PC-3 (cell line): ENCODE results near the gene ACTR2. TPM values are rescaled to one million over a fixed set of nuclear protein-coding genes. Genes with fewer than 3 reads are reported as not detected.

Source experiments
- ATAC-seq: fragments of 200-7000 bp; cut with Tn5 transposase; 2 replicates; pipeline ENCODE4 v1.9.1; 2020; ENCODE audit warnings: mild to moderate bottlenecking, moderate library complexity
- BruUV-seq: library from RNA; stranded (reverse); fragments of 400-500 nt; replicated peaks from 2 replicates; lab custom pipeline; 2021; lab: Mats Ljungman, UMichigan
- CTCF ChIA-PET: fragments of 300-600 bp; sonication (Branson Sonifier 250); formaldehyde crosslinking; loops from one replicate; lab custom pipeline; 2022; ENCODE audit warnings: antibody characterized with exemption; lab: Charles Lee
- POLR2A ChIA-PET: fragments of 300-600 bp; sonication (Branson Sonifier 250); formaldehyde crosslinking; loops from one replicate; lab custom pipeline; 2022; ENCODE audit warnings: antibody characterized with exemption; ENCODE audit not compliant: unreplicated experiment; lab: Charles Lee
- DNase-seq: peaks from one replicate; pipeline ENCODE4 v3.0.0-alpha.2; 2015
- H2AFZ ChIP-seq: fragments of 300-600 bp; sonication (generic); 2 replicates; pipeline ENCODE4 v1.6.0; 2016; ENCODE audit warnings: antibody characterized with exemption, low read length
- H3F3A ChIP-seq: fragments of 300-600 bp; sonication (generic); one replicate; pipeline ENCODE4 v1.6.0; 2017; ENCODE audit warnings: antibody characterized with exemption, low read length, control low read depth, mild to moderate bottlenecking; ENCODE audit not compliant: unreplicated experiment
- H3K27ac ChIP-seq: fragments of 300-600 bp; sonication (generic); 2 replicates; pipeline ENCODE4 v1.5.1; 2016; ENCODE audit warnings: mild to moderate bottlenecking, low read length
- H3K27me3 ChIP-seq: fragments of 300-600 bp; sonication (generic); 2 replicates; pipeline ENCODE4 v1.6.1; 2016; ENCODE audit warnings: low read length, mixed read lengths
- H3K36me3 ChIP-seq: fragments of 300-600 bp; sonication (generic); 2 replicates; pipeline ENCODE4 v1.6.1; 2016; ENCODE audit warnings: low read depth, mixed run types, low read length, mixed read lengths
- H3K4me1 ChIP-seq: fragments of 300-600 bp; sonication (generic); 2 replicates; pipeline ENCODE4 v1.5.1; 2016; ENCODE audit warnings: low read length; ENCODE audit not compliant: insufficient read depth
- H3K4me2 ChIP-seq: fragments of 300-600 bp; sonication (generic); 2 replicates; pipeline ENCODE4 v1.6.0; 2016; ENCODE audit warnings: low read length
- H3K4me3 ChIP-seq: fragments of 300-600 bp; sonication (generic); 2 replicates; pipeline ENCODE4 v1.5.1; 2016; ENCODE audit warnings: mild to moderate bottlenecking, low read length, mixed read lengths
- H3K79me2 ChIP-seq: fragments of 300-600 bp; sonication (generic); 2 replicates; pipeline ENCODE4 v1.6.1; 2017; ENCODE audit warnings: low read length, mixed read lengths
- H3K9ac ChIP-seq: fragments of 300-600 bp; sonication (generic); 2 replicates; pipeline ENCODE4 v1.6.0; 2016; ENCODE audit warnings: mild to moderate bottlenecking, low read length
- H3K9me2 ChIP-seq: fragments of 300-600 bp; sonication (generic); replicated peaks from 2 replicates; pipeline ENCODE4 v1.6.1; 2016; ENCODE audit warnings: mixed run types, low read length, mixed read lengths
- H3K9me3 ChIP-seq: fragments of 300-600 bp; sonication (generic); 2 replicates; pipeline ENCODE4 v1.6.1; 2016; ENCODE audit warnings: low read length, mixed read lengths
- H4K20me1 ChIP-seq: fragments of 300-600 bp; sonication (generic); 2 replicates; pipeline ENCODE4 v1.6.1; 2016; ENCODE audit warnings: low read length, mixed read lengths
- EZH2 ChIP-seq: fragments of 300-600 bp; sonication (generic); IDR thresholded peaks from one replicate; pipeline ENCODE4 v1.6.1; 2017; ENCODE audit warnings: antibody characterized with exemption, mild to moderate bottlenecking, low read length; ENCODE audit not compliant: unreplicated experiment
- EZH2phosphoT487 ChIP-seq: fragments of 300-600 bp; sonication (generic); IDR thresholded peaks from 2 replicates; pipeline ENCODE4 v1.6.1; 2018; ENCODE audit warnings: mild to moderate bottlenecking, antibody characterized with exemption, low read length, borderline replicate concordance
- intact Hi-C: fragments of 100-400 bp; cut with micrococcal nuclease; formaldehyde crosslinking; loops from 2 replicates; pipeline ENCODE4 v1.9.0; 2023
- total RNA-seq: library from RNA; depleted of rRNA; stranded (reverse); fragments of >200 nt; gene quantifications from 2 replicates; pipeline ENCODE4 v1.2.3, GENCODE V29; 2014
- TF ChIP-seq, protein P1 (sequence below): fragments of 300-600 bp; sonication (generic); conservative IDR thresholded peaks from 2 replicates; pipeline ENCODE4 v1.5.1; 2017; ENCODE audit warnings: antibody characterized with exemption, low read depth, mild to moderate bottlenecking, low read length

The ACTR2 gene
- total RNA-seq, 1 experiment from 2014 or later, result 56.7 TPM

DNA sequence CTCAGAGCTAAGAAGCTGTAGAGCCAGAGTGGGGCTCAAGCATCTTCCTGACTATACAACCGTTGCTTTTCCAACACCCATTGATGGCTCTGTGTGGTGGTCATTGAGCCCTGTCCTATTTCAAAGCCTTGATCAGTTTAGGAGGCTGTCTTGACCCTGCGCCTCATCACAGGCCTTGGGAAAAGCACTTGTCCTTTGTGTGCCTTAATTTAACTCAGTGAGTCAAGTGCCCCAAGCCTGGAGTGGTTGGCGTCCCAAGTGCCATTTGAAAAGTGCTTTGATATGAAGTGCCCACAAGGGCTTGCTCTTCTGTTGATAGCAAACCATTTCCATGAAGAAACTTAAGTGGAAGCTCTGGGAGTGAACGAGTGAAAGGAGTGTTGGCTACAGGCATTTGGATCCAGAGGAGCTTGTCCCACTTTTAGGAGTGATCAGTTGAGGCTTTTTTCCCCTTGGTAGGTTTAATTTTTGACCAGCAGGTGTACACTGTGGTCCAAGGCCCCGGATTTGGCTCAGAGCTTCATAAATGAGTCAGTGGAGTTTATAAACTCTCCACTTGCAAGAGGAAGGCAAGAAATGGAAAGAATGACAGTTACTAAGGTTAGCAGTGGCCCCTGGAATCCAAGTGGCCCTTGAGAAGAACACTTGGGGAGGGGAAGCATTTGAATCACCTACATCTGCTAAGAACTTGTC lies 50.3 kb downstream of the ACTR2 start:
- H3K27me3 ChIP-seq, result no peaks in the 10 kb centered on the region
- no peaks in the 10 kb centered on the region for H3K79me2 ChIP-seq
- BruUV-seq, result no TSS peak
- intact Hi-C loops, result no loop called here
- CTCF ChIA-PET, result interaction anchor here (0.9 kb wide), 1 partner anchor 158 kb away, joined by 4 read pairs; no protein-coding TSS in a partner anchor
- H2AFZ ChIP-seq, result no peak overlapping the region
- POLR2A ChIA-PET, result interaction anchor here (0.6 kb wide), 1 partner anchor 86 kb away, joined by 3 read pairs; no protein-coding TSS in a partner anchor
- no peak overlapping the region for H3K4me3 ChIP-seq
- ATAC-seq, result peak; percentile 57
- H3K4me1 ChIP-seq, result no peaks in the 10 kb centered on the region; the same call in 1 of the 2 replicates
- no peak overlapping the region for H3K27ac ChIP-seq
- H3F3A ChIP-seq, result no peaks in the 10 kb centered on the region
- H3K36me3 ChIP-seq, result 0 out of 2 replicates have a peak, but pooled peaks cover under 1% of the 10 kb centered on the region
- TF ChIP-seq EZH2phosphoT487 (no peak), EZH2 (no peak)
- TF ChIP-seq, protein P1, sequence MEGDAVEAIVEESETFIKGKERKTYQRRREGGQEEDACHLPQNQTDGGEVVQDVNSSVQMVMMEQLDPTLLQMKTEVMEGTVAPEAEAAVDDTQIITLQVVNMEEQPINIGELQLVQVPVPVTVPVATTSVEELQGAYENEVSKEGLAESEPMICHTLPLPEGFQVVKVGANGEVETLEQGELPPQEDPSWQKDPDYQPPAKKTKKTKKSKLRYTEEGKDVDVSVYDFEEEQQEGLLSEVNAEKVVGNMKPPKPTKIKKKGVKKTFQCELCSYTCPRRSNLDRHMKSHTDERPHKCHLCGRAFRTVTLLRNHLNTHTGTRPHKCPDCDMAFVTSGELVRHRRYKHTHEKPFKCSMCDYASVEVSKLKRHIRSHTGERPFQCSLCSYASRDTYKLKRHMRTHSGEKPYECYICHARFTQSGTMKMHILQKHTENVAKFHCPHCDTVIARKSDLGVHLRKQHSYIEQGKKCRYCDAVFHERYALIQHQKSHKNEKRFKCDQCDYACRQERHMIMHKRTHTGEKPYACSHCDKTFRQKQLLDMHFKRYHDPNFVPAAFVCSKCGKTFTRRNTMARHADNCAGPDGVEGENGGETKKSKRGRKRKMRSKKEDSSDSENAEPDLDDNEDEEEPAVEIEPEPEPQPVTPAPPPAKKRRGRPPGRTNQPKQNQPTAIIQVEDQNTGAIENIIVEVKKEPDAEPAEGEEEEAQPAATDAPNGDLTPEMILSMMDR, result peak; percentile 26; the same call in 1 of the 2 replicates
- no peaks in the 10 kb centered on the region for H3K9me3 ChIP-seq
- peak; percentile 36 for DNase-seq
- H4K20me1 ChIP-seq, result no peaks in the 10 kb centered on the region
- H3K9me2 ChIP-seq, result no peaks in the 10 kb centered on the region
- H3K9ac ChIP-seq, result no peak overlapping the region
- H3K4me2 ChIP-seq, result no peak overlapping the region

DNA sequence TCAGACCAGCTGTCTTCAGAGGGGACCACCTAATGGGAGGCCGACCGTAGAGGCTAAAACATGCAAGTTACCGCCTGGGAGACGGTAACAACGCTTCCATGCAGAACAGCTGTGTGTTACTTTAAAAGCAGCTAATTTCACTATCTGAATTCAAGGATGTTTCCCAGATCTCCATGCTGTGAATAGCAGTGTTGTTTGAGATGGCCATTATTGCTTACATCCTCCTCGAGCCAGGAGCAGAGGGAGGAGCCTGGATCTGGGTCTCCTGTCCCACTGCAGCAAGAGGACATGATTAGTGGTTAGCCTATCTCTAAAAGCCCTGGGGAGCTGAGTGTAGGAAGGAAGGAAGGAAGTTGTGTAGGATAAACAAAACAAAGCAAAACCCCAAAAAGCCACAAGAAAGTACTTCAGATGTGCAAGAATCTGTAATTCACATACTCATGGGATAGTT lies 50.9 kb downstream of the ACTR2 start:
- no peaks in the 10 kb centered on the region for H3F3A ChIP-seq
- ATAC-seq (no peak; the same call in 1 of the 2 replicates), DNase-seq (no peak)
- H3K27ac ChIP-seq, result no peak overlapping the region
- no peaks in the 10 kb centered on the region for H3K27me3 ChIP-seq
- no peaks in the 10 kb centered on the region for H4K20me1 ChIP-seq
- BruUV-seq, result no TSS peak
- no peaks in the 10 kb centered on the region for H3K79me2 ChIP-seq
- ChIA-PET POLR2A (no interaction called here), CTCF (interaction anchor here (0.5 to 0.9 kb wide), 2 partner anchors 158 to 692 kb away, joined by 3 to 4 read pairs; no protein-coding TSS in a partner anchor)
- no peak overlapping the region for H3K4me2 ChIP-seq
- H3K4me1 ChIP-seq, result no peaks in the 10 kb centered on the region; the same call in 1 of the 2 replicates
- no peak overlapping the region for H2AFZ ChIP-seq
- TF ChIP-seq, protein P1, result no peak
- TF ChIP-seq EZH2phosphoT487 (no peak), EZH2 (no peak)
- H3K36me3 ChIP-seq, result no peaks in the 10 kb centered on the region
- intact Hi-C loops, result no loop called here
- no peaks in the 10 kb centered on the region for H3K9me3 ChIP-seq
- H3K9me2 ChIP-seq, result no peaks in the 10 kb centered on the region
- no peak overlapping the region for H3K4me3 ChIP-seq
- H3K9ac ChIP-seq, result no peak overlapping the region

DNA sequence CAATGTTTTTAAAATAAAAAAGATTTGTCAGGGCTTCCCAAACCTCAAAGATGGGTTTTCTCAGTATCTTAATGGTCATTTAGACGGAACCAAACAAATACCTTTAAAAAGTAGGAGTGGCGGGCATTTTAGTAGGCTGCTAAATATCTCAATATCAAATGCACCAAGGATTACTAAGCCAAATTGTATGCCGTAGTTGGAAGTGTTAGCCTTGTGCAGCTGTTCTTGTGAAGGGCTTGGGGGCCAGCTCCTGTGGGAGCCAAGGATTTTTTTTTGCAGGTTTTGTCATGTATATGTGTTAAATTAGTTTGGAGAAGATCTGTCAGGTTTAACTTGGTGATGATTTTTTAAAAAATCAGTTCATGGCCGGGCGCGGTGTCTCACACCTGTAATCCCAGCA lies 52.1 kb downstream of the ACTR2 start:
- no peaks in the 10 kb centered on the region for H3F3A ChIP-seq
- DNase-seq, result no peak
- POLR2A ChIA-PET, result no interaction called here
- H3K79me2 ChIP-seq, result no peaks in the 10 kb centered on the region
- no peaks in the 10 kb centered on the region for H3K36me3 ChIP-seq
- H3K9me2 ChIP-seq, result no peaks in the 10 kb centered on the region
- no peak for ATAC-seq
- H2AFZ ChIP-seq, result no peak overlapping the region
- TF ChIP-seq EZH2phosphoT487, result no peak
- TF ChIP-seq, protein P1, result no peak
- no peak for TF ChIP-seq EZH2
- H4K20me1 ChIP-seq, result no peaks in the 10 kb centered on the region
- H3K4me3 ChIP-seq, result no peak overlapping the region
- CTCF ChIA-PET, result no interaction called here
- no peak overlapping the region for H3K9ac ChIP-seq
- no peaks in the 10 kb centered on the region; the same call in 1 of the 2 replicates for H3K4me1 ChIP-seq
- no peaks in the 10 kb centered on the region for H3K27me3 ChIP-seq
- BruUV-seq, result no TSS peak
- H3K9me3 ChIP-seq, result no peaks in the 10 kb centered on the region
- no peak overlapping the region for H3K27ac ChIP-seq
- H3K4me2 ChIP-seq, result no peak overlapping the region
- intact Hi-C loops, result no loop called here
